NCI-H1092 treated with DMSO at 0.1 percent for 48 hours (cell line): ENCODE measurements around the gene RHPN2.
A peak's percentile ranks its signal among the peaks of the same experiment; 100 is the strongest.
"Not testable (repeated sequence)": the region's sequence is repeated elsewhere in the genome, so short reads cannot be mapped to it uniquely, and the experiment has no call there.

Experiments
- DNase-seq: peaks from one replicate; lab custom pipeline; 2025; lab: John Stamatoyannopoulos, UW

The RHPN2 gene

DNA sequence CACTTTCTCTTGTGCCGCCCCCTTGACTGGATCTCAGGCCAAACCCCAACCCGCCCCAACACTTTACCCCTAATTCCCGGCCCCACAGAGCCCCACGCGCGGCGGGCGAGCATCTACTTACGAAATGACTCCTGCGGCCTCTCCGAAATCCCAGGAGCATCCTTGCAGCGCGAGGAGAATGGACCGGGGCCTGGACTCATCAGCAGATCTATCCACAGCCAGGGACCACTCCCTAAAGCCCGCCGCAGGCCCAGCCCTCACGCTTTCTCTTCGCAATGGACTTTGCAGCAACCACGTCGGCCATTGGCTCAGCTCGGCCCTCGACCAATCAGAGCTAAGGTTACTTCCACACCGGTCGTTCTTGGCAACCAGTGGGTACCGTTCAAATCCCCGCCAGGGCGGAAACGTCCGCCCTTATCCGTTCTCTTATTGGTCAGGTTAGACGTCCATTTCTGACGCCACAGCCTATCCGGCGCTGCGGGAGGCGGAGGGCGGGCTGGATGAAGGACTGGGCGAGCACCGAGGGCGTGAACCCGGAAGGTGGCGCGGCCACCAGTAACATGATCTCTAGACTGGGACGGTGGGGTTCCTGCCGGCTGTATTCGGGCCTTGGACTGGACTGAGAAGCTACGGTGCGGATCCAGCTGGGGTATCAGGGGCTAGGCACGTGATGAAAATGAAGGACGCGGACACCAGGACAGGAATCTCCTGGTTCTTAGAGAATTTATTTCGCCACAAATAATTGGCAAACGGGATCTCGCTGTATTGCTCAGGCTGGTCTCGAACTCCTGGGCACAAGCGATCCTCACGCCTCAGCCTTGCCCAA lies 92.8 kb downstream of the RHPN2 start, which contains the start of the genes CEP89 and FAAP24:
Gene CEP89 (minus strand): TSS at position 244 of the 826 bp plus-strand sequence. CDS start 84 bp downstream, at position 160.
Gene FAAP24 (plus strand): TSS at position 528 of the 826 bp plus-strand sequence. CDS start 955 bp downstream, outside the sequence.
- DNase-seq = peak; percentile 97

DNA sequence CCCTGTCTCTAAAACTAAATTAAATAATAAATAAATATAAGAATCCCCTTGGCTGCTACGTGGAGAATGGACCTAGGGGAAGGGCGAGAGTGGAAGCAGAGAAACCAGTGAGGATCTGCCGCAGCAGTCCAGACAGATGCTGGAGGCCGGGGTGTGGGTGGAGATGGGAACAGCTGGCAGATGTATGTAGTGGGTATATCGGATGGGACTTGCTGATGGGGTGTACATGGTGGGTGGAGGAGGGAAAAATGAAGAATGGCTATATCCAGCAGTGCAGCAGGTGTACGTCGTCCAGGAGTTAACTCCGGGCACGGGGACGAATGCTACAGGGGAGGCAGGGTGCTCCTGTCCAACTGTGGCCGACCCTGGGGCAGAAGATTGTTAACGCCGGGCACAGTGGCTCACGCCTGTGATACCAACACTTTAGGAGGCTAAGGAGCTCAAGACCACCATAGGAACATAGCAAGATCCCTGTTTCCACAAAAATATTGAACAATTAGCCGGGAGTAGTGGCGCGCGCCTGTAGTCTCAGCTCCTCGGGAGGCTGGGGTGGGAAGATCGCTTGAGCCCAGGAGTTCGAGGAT lies 93.6 kb downstream of the RHPN2 start:
- no peak for DNase-seq

DNA sequence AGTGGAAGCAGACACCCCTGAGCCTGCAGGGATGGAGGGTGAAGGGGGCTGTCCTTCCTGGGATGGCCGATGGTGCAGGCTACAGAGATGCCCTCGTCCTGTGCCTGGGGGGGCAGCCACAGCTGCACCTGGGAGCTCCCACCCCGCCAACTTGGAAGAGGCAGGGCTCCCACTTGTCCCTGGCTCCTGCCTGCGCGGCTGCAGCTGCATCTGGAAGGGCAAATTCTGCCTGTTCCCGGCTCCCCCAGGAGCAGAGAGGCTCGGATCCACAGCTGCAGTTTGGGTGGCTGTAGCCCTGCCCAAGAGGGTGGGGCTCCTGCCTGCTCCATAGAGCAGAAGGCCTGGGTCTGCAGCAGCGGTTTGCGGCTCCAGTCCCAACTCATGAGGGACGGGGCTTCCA lies 95.1 kb downstream of the RHPN2 start:
- DNase-seq = no peak

DNA sequence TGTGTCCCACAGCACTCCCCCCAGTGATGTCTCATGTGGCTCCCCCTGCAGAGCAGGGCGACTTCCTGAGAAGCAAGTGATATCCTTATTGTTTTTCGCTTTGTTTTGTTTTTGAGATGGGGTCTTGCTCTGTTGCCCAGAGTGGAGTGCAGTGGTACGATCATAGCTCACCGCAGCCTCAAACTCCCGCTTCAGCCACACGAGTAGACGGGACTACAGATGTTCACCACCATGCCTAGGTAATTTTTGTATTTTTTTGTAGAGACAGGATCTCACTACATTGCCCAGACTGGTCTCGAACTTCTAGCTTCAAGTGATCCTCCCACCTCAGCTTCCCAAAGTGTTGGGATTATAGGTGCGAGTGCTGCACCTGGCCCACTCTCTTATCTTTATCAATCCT lies 97.9 kb downstream of the RHPN2 start:
- DNase-seq = no peak

DNA sequence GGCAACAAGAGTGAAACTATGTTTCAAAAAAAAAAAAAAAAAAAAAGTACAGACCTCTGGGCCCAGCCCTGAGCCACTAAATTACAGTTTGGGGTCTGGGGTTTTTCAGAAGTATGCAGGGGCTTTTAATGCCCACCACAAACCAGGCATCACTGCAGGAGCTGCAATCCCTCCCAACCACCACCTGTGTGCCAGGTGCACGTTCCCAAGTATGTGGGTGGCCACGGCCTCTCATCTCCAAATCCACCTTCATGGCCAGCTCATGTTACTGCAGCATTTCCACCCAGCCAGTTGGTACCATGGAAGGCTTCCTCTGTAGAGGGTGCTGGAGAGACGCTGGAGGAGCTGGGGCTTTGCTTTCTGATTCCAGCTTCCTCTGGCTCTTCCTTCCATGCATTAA lies 119.4 kb downstream of the RHPN2 start:
- DNase-seq = no peak

DNA sequence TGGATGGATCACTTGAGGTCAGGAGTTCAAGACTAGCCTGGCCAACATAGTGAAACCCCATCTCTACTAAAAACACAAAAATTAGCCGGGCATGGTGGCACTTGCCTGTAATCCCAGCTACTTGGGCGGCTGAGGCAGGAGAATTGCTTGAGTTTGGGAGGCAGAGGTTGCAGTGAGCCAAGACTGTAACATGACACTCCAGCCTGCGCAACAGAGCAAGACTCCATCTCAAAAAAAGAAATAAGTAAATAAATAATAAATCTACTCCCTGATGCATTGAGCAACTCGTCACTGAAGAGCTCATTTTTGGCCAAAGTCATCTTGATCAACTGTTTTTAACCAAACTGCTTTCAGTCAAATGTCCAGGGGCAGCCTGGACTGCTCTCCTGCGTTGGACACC lies 123.4 kb downstream of the RHPN2 start:
- DNase-seq = not testable (repeated sequence)

DNA sequence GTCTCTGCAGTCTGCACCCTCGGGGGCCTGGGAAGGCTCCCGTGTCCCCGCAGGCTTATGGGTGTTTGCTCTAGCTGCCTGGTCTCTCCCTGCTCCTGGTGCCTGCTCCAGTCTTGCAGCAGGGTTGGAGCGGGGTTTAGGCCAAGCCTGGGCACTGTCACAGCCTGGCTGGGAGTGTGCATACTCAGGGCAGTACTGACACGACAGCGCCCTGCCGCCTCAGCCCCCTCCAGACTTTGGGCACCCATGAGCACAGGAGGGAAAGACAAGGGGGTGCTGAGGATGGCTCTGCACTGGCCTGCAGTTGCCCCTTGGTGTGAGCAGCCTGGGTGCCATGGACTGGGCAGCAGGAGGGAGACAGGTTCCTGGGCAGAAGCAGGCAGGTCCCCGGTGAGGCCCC lies 128.6 kb downstream of the RHPN2 start:
- no peak for DNase-seq

DNA sequence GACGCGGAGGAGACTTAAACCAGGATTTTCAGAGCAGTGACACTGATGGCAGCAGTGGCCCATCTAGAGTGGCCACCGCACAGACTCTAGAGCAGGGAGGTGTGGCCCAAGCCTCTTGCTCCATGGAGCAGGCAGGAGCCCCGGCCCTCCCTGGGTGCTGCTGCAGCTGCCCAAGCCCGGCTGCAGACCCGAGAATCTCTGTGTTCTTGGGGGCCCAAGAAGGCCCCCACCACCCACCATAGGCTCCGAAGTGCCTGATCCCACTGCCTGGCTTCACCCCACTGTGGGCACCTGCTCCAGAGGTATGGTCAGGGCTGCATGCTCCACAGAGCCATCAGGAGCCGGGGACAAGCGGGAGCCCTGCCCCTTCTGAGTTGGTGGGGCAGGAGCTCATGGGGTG lies 129.1 kb downstream of the RHPN2 start:
- no peak for DNase-seq

DNA sequence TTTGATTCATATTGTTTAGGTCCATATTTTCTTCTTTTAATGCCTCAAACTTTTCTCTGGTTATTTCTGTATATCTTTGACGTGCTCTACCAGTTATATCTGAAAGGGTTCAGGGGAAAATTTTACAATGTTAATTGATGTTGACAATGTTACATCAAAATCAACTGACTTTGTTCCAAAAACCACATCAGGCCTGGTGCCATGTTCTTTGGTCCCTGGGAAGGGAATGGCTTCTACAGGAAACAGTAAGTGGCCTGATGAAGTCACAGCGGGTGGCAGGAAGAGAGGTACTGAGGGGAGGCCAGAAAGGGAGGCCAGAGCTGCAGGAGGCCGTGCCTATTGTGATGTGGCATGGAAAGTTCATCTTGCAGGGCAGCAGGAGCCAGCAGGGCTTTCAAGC lies 131.1 kb downstream of the RHPN2 start:
- DNase-seq = no peak

DNA sequence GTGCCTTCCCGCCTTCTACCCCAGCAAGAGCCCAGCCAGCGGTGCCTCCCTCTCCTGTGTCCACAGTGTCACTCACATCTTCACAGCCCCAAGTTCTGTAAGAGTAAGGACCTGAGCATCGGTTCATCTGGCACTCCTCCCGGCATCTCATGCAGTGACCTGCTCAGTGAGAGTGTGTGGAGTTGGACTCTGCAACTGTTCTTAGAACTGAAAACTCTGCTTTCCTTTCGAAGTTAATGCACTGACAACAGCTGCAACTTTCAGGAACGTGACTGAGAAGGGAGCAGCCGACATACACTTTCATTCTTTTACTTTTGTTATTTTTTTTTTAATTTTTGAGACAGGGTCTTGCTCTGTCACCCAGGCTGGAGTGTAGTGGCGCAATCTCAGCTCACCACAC lies 134.1 kb downstream of the RHPN2 start:
- DNase-seq = no peak

DNA sequence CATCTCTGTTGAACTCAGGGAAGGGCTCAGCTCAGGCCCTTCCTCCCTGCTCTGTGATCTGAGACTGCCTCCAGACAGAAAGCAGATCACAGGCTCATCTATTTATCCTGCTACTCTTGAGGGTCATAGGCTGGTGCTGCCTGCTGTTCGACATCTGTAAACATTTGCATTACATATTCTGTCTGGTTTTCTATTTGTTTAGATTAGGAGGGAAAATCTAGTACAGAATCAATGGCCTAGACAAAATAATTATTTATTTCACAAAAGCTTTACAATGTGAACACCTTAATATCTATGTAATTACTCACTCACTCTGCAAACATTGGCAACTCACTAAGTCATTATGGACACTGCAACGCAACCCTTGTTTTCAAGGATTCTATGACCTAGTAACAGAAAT lies 135.9 kb downstream of the RHPN2 start:
- no peak for DNase-seq
